Measurements from ENCODE around the gene CAST. TPM values are rescaled to one million over a fixed set of nuclear protein-coding genes. Genes with fewer than 3 reads are reported as not detected.

The CAST gene
- total RNA-seq, 1 experiment from 2014 or later = 225 TPM

DNA sequence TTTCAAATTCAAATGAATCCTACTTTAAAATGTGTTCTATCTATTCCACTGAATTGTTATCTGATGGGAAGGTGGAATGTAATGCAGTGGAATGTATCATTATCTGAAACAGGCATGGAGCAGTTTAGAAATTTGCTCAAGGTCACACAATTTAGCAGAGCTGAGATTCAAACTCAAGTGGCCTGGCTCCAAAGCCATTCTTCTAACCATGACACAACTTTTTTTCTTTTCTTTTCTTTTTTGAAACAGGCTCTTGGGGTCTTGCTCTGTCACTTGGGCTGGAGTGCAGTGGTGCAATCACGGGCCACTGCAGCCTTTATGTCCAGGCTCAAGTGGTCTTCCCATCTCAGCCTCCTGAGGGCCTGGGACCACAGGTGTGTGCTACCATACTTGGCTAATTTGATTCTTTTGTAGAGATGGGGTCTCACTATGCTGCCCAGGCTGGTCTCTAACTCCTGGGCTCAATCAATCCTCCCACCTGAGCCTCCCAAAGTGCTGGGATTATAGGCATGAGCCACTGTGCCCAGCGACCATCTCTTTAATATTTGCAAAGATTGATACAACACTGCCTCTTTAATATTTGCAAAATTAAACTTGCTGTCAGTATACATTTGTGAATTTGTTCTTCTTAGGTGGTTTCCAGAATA lies 50.0 kb downstream of the CAST start:
- no peak for DNase-seq (ENCODE audit: low spot score)

DNA sequence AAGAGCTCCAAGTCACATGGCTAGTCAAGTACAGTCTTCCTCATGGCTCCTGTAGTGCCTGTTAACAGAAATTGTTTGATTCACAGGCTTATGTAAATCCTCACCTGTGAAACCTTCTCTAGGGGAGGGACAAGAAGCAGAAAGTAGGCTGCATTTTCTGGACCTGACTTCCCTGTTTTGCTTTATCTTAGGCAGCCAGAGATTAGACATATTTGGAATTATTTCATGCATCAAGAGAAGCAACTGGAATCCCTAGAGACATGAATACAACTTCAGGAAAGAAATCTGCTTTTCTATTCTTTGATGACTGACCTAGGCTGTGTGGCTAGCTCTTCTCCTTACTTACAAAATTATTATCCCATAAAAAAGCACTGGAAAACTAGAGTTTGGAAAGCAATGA lies 52.3 kb downstream of the CAST start:
- no peak for DNase-seq (ENCODE audit: low spot score)

DNA sequence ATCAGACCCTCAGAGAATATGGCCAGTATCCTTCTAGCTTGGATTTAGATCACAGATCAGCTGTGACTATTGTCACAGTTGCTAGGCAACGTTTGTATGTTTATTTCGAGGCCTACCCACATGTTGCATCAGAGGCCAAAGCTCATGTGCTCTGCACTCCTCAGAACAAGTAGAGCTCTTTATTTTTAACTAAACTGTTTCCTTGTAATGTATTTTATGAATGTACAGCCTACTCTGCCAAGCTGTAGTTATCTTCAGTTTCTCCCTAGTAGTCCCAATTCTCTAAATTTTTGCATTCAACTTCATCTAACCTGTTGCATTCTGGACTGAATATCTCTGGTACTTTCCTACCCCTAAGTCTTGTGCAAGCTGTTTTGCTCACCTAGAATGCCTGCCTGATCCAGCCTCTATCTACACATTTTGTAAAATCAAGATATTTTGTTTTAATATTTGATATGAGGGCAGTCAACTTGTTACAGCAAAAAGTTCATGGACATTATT lies 52.8 kb downstream of the CAST start:
- no peak for DNase-seq (ENCODE audit: low spot score)

DNA sequence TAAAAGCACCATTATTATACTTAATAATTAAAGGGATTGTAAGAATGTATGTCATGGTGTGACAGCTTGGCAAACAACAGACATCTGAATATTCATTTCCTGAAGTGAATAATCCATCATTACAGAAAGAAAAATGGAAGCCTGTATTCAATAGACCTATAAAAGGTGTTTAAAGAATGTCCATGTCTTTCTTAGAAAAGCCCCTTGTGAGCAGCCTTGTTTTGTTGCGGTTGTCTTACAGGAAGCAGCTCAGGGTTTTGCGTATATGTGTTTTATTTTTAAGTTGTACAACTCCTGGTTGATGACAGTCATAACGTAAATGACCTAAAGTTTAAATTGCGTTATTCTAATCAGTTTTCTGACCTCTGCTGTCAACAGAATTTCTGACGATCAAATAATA lies 53.8 kb downstream of the CAST start:
- no peak for DNase-seq (ENCODE audit: low spot score)

DNA sequence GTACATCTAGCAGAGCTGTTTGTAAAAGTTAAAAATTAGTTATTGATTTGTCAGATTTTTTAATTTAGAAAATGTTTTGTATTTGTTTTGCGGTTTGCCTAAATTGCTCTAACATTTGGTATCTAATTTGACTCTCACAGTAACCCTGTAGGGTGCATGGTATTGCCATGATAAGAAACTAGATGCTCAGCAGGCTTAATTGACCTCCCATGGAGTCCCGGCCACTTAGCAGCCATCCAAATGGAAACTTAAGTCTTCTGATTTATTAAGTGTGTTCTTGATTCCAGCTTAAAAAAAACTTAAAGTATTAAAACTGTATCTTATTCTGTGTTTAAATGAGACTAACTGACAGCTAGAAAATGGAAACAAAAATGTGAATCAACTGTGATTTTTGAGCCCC lies 54.5 kb downstream of the CAST start:
- no peak for DNase-seq (ENCODE audit: low spot score)

DNA sequence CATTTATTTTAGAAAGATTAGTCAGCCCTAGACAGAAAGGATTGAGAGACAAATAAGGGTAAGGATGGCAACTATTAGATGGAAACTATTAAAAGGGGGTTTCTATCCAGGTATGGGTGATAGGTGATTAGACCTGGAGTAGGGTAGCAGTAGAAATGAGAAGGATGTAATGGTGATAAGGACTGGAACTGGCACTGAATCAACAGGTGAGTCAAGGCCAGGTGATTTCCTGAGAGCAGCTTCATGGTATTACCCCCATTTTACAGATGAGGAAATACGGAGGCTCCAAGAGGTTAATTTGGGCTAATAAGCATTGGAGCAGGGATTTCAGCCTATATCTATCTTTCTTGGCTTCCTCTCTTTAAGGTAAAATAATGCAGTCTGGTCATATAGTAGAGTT lies 55.7 kb downstream of the CAST start:
- no peak for DNase-seq (ENCODE audit: low spot score)

DNA sequence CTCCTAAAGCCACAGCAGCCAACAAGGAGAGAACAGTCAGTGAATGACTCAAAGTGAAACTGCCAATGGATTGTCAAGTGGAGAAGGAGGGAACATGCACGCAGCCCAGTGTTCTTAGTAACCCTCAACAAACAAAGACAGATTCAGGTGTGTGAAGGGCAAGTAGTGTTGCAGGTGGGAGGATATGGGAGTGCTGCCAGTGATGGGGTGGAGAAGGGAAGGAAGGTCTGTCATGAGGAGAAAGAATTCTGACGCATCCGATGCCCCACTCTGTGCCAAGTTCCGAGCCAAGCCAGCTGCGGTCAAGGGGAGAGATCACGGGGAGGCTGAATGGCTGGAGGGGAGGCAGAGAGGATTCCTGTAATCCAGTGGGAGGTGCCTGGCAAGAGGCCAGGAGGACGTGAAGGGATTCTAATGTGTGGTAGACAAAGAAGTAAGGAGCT lies 56.5 kb downstream of the CAST start:
- no peak for DNase-seq (ENCODE audit: low spot score)

DNA sequence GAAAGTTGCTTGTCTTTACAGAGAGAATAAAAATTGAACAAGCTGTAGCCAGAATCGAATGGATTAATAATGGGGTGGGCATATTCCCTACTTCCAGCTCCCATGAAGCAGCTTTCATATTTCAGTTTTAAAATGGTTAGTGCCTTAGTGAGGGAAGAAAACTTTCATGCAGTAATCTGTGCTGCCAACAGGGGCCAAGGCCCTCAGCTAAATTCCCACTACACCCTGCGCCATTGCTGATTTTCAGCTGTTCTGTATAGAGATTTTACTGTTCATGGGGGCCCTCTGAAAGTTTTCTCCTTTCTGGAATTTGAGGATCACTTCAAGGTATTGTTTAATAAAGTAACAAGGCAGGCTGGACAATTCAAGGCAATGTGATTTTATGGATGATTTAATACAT lies 58.2 kb downstream of the CAST start:
- no peak for DNase-seq (ENCODE audit: low spot score)

DNA sequence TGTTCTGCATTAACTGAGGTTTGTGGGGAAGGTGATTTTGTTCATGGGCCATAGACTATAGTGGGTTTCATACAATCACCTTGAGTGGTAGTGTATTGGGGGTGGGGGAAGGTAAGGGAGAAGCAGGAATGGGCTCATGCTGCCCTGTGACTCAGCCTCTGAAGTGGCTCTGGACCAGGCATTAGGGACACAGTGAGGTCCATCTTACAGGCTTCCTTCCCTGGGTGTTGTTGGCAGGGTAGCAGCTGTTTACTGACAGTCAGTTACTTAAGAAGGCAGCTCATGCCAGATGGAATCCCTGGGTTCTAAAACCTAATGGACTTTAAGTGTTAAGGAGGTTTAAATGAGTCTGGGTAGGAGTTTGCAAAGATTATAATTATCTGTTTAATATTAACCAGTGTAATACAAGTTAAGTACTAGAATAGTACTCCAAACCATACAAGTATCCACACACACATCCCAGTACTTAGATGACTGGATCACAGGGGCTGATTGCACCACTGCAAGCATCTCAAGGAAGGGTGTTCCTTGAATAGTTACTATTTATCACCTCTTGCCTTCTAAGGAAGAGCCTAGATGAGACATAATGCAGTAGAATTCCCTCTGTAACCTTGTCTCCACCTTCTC lies 59.3 kb downstream of the CAST start:
- DNase-seq (ENCODE audit: low spot score) = no peak

DNA sequence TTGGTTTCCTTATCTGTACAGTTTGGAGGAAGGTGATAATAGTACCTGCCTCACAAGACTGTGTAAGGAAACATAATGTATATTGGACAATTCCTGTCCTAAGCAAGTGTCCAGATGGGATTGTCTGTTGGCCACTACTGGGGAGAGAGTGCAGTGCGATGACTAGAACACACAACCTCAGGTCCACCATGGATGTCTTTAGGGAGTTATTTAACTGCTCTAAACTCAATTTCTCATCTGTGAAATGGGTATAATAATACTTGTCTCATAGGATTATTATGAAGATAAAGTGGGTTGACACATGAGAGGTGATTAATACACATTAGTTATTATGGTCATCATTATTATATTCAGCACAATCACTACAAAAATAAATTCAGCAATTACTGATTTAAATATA lies 63.1 kb downstream of the CAST start:
- DNase-seq (ENCODE audit: low spot score) = no peak

DNA sequence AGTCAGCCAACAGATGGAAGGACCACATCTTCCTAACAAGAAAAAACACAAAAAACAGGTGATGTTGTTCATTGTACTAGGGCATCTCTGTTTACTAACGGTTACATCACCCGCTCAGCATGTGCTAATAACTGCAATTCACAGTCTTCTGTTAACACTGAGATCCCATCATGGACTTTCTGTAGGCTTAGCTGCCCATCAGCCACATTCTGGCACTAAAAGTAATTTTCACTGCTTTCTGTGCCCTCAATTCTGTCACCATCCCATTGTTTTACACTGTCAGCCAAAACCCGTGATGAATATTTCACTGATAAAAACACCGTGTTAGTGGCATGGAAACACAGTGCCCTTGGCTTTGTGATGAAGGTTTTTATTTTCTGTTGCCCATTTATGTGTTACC lies 64.6 kb downstream of the CAST start:
- DNase-seq (ENCODE audit: low spot score) = no peak

DNA sequence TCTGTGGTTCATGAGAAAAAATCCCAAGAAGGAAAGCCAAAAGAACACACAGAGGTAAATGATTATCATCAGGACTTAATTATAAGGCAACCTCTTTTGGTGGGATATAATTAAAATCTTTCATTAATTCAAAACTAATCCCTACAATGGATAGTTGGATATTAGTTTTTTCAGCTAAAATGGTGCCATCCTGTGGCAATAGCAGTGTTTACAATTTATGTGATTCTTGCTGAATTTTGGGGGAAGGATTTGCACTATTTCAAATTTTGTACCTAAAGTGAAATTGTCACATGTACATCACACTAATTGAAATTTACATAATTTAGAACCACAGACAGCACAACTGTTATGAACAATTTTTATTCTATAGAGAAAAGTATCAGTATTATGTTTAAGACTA lies 67.0 kb downstream of the CAST start:
- DNase-seq (ENCODE audit: low spot score) = no peak

DNA sequence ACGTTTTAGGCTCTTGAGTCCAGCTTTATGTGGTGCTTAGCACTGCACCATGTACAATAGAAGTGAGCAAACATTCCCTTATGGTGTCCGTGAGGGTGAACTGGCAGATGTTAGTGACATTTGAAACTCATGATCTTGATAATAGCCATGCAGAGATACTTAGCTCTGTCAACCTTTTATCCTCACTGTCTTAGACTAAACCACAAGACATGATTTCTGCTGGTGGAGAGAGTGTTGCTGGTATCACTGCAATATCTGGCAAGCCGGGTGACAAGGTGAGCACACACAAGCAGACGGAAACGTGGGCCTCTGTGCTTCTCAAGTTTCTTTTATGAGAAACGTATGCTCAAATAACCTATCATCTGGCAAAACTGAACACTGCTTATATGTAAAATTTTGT lies 68.4 kb downstream of the CAST start:
- no peak for DNase-seq (ENCODE audit: low spot score)

DNA sequence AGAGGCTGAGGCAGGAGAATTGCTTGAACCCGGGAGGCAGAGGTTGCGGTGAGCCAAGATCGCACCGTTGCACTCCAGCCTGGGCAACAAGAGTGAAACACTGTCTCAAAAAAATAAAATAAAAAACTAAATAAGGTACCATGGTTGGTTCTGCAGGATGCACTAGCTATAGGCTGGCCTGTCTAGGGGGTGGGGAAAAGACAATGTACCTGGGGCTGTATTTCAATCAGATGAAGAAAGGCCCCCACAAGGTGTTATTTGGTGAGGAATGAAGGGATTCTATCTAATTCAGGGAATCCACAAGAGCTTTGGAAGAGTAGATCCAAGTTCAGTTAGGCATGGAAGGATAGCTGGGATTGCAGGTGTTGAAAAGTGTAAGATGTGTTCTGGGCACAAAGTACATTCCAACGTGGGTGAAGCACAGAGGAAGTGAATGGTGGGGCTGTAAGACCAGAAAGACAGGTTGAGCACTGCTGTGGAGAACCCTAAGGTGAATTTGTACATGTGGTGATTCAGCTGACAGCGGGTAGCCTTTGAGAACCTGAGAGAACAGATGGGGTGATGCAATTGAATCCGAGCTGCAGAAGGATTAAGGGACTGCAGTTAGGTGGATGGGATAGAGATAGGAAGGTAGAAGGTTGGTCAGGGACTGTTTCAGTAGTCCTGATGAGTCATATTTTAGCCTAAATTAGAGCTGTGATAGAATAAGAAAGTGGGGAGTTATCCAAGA lies 71.8 kb downstream of the CAST start:
- peak; percentile 19 for DNase-seq (ENCODE audit: low spot score)

DNA sequence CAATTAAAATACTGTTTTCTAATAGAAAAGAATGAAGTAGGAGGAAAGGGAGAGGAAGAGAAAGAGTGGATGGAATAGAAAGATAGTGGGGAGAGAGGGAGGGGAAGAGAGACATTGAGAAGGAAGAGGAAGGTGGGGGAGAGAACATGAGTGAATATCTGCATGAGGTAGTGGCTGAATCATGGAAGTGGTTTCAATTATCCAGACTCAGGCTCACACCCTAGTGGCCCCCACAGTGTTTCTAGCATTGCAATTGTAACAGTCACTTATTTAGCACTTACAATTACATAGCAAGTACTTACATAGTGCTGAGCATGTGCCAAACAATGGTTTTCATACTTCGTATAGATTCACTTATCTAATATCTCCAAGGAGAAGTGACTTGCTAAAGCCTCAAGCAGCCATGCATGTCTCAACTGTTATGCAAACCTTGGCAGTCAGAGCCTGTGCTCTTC lies 72.7 kb downstream of the CAST start:
- no peak for DNase-seq (ENCODE audit: low spot score)

DNA sequence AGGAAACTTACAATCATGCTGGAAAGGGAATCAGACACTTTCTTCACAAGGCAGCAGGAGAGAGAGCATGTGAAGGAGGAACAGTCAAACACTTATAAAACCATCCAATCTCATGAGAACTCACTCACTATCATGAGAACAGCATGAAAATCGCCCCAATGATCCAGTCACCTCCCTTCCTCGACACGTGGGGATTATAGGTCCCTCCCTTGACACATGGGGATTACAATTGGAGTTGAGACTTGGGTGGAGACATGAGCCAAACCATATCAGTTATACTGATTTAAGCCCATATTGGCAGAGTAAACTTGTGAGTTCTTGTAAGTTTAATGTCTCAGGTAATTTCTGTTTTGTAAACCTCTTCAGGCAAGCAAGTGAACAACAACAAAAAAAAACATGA lies 74.8 kb downstream of the CAST start:
- DNase-seq (ENCODE audit: low spot score) = no peak

DNA sequence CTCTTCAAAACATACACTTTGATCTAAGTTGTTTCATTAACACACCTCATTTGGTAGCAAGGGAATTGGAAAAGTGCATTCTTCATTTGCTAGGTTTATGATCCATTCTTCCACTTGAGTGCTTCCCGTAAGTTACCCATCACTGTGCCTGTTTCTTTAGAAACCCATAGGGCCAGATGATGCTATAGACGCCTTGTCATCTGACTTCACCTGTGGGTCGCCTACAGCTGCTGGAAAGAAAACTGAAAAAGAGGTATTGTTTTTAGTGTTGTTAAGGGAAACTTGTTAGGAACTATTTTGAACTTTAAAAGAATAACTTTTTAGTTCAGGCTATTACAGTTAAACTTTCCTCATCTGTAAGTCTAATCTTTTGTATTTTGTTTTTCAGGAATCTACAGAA lies 78.9 kb downstream of the CAST start:
- DNase-seq (ENCODE audit: low spot score) = no peak

DNA sequence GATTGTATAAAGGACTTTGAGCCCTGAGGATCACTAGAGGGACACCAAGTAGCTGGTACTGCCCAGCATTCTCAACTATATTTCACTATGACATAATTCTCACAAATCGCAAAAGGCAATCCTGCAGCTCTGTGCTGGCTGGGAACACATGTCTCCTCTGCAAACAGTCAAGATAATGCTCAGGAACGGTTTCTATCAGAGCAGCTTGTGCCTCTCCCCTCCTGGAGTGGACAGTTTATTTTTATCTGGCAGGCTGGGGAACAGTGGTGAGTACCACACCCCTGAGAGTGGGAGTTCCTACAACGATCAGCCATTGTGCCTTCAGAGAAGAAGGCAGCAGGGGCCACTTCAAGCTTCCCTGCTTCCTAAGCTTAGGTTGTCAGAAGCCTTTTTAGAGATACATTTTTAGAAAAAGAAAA lies 79.7 kb downstream of the CAST start:
- DNase-seq (ENCODE audit: low spot score) = no peak

DNA sequence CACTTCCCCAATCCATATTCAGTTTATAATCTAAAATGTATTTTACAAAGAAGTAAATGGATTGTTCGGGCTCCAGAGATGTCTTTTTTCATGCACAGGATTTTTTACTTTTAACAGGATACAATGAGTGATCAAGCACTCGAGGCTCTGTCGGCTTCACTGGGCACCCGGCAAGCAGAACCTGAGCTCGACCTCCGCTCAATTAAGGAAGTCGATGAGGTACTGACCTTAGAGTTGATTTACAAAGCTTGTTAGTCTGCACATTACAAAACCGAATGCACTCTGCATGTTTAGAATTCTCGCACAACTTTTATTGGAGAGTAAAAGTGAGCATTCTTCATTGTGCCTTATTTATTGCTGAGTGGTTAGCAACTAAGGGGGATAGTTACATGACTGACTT lies 80.4 kb downstream of the CAST start:
- DNase-seq (ENCODE audit: low spot score) = no peak

DNA sequence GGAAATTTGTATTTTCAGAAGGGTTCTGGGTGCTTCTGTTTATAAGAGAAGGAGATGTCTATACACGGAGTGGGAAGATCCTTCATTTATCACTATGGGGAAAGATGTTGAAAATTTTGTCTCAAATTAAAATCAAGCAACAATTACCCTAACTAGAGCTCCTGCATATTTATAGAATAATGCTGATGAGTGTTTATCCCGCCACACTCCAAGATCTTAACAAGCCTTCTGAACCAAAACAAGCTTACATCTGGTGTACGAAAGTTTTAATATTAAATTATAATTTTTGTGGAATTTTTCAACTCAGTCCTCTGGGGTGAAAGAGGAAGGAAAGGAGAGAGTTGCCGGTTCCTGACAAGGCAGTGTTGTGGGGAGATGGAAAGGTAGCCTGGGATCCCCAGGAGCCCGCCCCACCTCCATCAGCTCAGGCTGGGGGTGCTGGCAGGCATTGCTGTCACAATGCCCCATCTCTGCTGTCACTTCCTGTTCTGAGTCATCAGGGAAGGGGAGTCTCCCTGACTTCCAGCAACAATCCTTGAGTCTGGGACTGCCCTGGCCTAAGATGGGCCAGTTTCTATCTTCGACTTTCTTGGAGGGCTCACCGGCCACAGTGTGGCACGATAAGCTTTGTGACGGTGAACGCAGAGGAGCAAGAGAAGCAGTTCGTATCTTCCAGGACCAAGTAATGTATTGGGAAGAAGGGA lies 81.0 kb downstream of the CAST start:
- DNase-seq (ENCODE audit: low spot score) = peak; percentile 81

DNA sequence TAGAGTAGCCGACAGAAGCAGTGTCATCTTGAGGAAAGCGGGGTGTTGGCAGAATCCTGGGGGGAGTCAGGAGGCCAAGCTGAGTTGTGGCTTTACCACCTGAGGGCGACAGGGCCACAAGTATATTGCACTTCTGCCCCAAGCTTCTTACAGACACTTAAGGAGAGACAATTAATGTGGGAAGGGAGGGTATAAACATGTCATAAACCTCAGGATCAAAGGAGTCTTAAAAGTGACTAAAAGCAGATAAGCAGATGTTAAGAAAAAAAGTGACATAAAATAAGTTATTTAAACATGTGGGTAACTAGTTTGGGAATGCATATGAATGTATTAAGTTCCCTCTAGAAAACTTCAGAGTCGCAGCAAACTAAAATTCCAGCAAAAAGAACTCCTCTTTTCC lies 81.6 kb downstream of the CAST start:
- DNase-seq (ENCODE audit: low spot score) = no peak

DNA sequence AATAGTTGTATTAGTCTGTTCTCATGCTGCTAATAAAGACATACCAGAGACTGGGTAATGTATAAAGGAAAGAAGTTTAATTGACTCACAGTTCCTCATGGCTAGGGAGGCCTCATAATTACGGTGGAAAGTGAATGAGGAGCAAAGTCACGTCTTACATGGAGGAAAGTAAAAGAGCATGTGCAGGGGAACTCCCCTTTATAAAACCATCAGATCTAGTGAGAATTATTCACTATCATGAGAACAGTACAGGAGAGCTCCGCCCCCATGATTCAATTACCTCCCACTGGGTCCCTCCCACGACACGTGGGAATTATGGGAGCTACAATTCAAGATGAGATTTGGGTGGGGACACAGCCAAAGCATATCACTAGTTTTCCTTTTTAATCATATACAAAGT lies 82.0 kb downstream of the CAST start:
- peak; percentile 18 for DNase-seq (ENCODE audit: low spot score)

Data from A172 (cell line).